Stimulated activated CD4-positive, alpha-beta T cell treated with anti-CD3 and anti-CD28 coated beads, Interleukin-1b, Interleukin-23, amount 100 ng/mL, for 48 hours (primary cell): ENCODE measurements around the gene LRRC10B.

Source experiments
- DNase-seq: peaks from one replicate; pipeline ENCODE4 v3.0.0-alpha.2; 2020

Gene LRRC10B

GRCh38 chr11:61549662-61550568, 41.4 kb downstream of the LRRC10B start:
- no peak for DNase-seq

GRCh38 chr11:61550665-61551227, 42.2 kb downstream of the LRRC10B start:
- no peak for DNase-seq

DNA sequence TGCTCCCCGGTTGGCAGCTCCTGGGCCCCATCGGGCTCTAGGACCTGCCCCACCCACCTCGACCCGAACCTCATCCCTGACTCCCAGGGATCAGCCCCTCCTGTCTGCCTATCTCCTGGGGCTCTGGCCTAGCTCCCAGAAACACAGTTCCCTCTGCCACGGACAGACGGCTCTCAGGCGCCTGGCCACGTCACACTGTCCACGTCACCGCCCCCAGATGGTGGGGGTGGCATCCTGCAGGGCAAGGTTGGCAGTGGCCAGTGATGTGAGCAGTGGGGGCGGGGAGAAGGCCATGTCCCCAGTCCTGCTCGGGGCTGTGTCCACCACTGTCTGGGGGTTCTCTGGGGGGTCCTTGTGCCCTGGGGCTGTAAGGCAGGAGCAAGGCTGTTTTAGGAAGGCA, 43.1 kb downstream of the LRRC10B start:
- DNase-seq = no peak

DNA sequence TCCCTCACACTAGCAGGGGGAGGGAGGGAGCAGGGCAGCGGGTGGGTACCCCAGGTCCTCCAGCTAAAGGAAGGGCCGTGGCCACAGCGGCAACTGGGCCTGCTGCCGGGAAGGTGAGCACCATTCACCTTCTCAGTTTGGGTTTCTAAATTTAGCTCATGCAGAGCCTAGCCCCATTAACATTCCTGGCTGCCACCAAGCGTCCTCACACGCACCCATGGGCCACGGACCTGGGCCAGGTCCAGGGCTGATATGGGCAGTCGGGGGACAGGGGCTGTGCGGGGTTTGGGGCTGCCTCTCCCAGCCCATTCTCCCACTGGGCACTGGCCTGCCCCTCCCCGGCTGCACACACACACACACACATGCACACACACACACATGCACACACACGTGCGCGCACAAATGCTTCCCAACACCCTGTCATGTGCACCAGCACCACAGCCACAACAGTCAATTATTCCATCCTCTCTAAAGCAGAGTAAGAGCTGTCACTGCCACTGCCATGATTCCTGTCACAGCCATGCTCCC, 43.6 kb downstream of the LRRC10B start:
- no peak for DNase-seq

- no peak for DNase-seq
Observed at GRCh38 chr11:61553373-61554171, 45.0 kb downstream of the LRRC10B start.

DNA sequence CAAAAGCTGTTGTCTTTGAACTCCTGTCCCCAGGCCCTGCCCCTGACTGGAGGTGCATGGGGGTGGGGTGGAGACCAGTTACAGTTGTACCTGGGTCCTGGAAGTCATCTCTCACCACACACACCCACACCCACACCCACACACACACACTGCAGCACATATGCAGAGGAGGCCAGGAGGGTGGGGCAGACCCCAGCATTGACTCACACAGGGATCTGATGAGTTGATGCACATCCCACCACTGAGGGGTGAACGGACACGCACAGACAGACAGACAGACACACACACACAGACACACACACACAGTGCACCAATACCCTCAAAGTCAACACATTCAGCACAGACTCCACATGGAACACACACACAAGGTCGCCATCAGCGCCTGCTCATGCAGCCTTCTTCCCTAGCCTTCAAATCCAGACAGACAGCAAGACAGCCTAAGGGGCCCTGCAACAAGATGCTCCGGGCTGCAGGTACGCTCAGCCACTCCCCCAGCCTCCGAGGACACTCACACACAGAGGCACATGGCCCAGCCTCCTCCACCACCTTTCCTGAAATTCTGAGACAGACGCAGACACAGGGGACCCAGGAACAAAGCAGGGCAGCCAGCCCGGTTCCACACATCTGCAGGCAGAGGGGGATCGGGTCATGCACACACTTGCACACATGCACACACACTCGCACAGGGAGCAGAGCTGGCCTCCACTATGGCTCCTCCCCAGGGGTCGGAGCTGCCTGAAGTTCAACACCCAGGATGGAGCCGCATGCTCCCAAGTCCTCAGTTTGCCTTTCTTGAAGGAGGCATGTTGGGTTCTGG, 45.8 kb downstream of the LRRC10B start:
- no peak for DNase-seq

DNA sequence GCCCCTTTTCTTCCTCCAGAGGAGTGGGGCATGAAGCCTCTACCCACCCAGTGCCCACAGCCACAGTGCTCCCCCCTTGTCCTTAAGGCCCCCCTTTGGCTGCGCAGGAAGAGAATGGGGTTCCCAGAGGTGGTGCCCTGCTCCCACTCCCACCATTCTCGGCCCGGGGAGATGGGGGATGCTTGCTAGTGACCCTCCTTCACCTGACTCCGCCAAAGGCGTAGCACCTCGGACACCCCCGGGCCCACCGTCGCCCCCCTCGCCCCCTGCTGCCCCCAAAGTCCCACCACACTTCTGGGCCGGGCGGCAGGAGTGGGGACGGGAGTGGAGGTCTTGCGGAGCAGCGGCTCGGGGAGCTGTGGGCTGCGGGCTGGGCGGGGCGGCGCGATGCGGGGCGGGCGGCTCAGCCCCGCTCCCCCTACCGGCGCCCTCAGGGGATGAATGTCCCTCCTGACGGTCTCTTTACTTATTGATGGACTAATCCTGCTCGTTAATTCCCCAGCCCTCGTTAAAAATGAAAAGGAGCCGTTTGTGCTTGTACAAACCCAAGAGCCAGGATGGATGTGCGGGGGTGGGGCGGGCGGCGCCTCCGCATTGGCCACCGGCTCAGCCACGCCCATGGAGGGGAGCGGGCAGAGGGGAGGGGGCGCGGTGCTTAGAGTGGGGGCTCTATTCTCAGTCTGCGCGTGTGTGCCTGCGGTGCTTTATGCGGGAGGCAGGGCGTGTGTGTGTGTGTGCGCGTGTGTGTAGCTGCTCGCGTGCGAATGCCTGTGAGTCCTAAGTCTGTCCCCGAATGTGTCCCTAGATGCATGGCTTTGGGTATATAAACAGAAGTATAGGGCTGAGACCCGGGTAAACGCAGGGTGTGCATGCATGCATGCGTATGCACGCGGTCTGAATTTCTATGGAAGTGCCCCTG, 46.8 kb downstream of the LRRC10B start:
- DNase-seq = no peak

DNA sequence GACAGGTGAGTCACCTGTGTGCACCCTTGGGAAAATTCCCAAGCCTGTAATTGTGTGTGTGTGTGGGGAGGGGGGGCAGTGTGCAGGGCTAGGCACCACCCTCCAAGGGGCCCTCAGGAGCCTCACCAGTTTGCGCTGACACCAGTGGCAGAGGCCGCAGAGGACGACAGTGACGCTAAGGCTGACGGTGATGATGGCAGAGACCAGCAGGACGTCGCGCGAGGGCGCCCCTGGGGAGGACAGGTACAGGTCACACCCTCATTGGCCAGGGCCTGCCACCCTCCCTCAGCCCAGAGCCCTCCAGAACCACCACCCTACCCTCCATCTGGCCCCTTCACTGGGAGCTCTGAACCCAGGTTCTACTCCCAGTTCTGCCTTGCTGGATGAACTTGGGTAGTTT, 47.4 kb downstream of the LRRC10B start:
- no peak for DNase-seq

- DNase-seq = no peak
Observed at GRCh38 chr11:61556621-61557020, 48.1 kb downstream of the LRRC10B start.
